ENCODE data around the gene ASIC4.

The ASIC4 gene

GRCh38 chr2:219498280-219499057, 15.8 kb upstream of the ASIC4 start, which contains the start of gene GMPPA:
GMPPA (plus strand) TSS chr2:219498891; CDS start chr2:219499976, 1,085 bp downstream.
- peak; percentile 97 to 99 (median 98) for DNase-seq

GRCh38 chr2:219499058-219499307, 15.3 kb upstream of the ASIC4 start:
- DNase-seq = no peak

GRCh38 chr2:219499555-219499954, 14.7 kb upstream of the ASIC4 start:
- no peak for DNase-seq

DNA sequence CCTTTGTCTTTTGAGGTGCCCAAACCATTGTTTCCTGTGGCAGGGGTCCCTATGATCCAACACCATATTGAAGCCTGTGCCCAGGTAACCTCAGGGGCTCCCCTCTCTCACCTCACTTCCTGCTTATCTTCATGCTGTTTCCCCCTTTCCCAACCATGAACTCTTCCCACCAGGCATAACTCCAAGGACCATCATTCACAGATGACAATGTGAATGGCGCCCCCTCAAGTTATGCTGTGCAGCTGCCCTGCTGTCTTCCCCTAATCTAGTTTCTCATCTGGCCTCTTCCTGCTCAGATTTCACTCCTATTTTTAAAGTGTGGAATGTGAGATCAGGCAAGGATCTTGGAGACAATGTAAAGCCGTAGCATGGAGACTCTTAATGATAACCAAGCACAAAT, 14.1 kb upstream of the ASIC4 start:
- DNase-seq = no peak

DNA sequence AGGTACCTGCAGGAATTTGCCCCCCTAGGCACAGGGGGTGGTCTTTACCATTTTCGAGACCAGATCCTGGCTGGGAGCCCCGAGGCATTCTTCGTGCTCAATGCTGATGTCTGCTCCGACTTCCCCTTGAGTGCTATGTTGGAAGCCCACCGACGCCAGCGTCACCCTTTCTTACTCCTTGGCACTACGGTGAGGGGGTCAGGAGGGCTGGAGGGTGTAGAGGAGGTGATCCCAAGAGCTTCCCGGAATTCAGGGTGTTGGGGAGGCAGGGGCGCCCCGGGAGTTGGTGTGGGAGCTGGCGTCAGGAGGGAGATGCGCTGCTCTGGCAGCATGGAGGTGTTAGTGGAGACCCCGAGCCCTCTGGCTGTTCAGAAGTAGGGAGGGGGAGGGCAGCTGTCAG, 12.4 kb upstream of the ASIC4 start:
- no peak for DNase-seq

DNA sequence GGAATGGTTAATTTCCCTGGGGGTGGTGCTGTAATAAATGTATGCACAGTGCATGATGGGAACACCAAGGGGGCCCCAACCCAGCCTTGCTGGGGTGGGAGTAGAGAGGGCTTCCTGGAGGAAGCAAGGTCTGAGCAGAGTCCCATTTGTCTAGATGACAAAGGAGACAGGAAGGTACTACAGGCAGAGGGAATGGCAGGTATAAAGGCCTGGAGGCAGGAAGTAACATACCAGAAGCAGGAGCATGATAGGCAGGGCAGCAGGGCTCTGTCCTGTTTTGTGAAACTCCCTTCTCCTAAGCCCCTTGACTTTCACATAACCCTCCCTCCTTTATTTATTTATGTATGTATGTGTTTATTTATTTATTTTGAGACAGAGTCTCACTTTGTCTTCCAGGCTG, 11.7 kb upstream of the ASIC4 start:
- no peak for DNase-seq

DNA sequence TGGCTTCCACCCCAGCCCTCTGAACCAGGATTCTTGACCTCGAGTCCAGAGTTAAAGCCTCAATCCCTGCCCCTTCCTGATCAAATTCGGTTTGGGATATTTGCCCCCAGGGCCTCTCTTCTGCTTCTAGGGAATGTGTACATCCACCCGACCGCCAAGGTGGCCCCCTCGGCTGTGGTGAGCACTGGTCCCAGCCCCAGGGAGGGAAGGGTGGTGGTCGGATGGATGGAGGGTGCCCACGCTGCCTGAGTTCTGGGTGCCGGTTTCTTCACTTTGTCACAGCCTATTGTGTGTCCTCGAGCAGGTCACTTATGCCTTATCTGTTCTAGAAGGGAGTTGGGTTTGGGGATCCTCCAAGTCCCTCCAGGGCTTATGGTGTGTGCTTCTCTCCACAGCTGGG, 8.7 kb upstream of the ASIC4 start:
- no peak for DNase-seq

GRCh38 chr2:219506153-219506801, 8.0 kb upstream of the ASIC4 start:
- no peak for DNase-seq

GRCh38 chr2:219506802-219507526, 7.3 kb upstream of the ASIC4 start:
- no peak for DNase-seq

- no peak for DNase-seq
These were observed 6.5 kb upstream of the ASIC4 start for GRCh38 chr2:219507581-219508443.

GRCh38 chr2:219508444-219508734, 5.9 kb upstream of the ASIC4 start:
- no peak for DNase-seq

DNA sequence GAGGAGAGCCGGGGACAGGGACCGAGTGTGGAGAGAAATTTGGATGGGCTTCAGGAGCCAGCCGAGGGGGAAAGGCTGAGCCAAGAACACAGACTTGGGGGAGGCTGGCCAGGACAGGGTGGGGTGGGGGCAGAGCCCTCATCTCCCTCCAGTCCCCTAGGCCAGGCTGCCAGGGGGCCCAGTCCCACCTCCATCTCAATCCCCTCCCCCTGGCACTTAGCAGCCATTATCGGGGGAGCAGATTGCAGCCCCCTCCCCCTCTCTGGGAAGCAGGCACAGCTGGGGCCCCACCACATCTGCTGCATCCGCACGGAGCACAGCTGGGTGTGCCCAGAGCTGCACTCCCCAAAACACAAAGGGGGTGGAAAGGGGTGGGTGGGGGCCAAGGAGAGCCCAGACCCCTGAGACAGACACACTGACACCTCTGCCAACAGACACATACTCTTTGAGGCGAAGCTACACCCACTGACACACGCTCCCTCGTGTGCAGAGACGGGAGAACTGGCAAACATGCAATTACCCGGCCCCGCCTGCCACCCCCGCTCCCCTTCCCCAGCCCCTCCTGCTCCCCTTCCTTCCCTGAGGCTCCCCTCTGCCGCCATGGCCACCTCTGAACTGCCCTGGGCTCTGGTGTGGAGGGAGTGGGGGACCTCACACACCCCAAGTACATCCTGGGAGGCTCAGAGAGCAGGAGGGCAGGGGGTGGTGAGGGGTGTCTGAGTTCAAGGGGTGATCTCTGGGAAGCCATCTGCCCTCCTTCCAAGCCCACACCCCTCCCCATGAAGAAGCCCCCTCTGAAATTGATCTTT, 5.1 kb upstream of the ASIC4 start:
- DNase-seq = no peak

DNA sequence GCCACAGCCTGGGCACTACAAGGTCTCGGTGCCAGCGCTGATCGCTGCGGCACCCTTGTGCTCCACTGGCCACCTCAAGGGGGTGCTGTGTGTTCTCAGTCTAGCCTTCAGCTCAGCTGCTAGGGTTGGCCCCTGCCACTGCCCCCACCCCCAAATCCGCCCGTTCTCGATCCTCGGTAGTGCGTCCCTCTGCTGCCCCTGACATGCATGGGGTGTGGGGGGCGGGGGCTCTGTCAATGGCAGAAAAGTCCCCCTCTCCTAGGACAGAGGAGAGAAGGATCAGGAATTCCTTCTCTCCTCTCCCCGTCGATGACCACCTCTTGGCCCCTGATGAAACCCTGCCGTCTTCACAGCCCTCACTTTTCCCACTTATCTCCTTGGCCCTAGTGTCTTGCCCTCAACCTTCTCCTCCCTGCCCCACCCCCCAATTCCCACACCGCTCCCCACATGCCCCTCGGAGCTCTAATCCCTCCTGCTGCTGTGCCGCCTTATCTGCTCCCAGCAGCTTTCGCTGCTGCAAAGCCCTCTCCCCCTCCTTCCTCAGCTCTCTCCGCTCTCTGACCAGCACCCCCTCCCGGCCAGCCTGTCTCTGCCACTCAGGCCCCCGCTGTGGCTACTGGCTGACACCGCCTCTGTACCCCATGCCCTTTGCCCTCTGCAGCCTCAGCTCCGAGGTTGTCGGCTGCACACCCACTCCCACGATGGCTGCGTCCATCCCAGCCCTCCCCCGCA, 4.3 kb upstream of the ASIC4 start:
- DNase-seq = peak; percentile 51 to 76 (median 57)

DNA sequence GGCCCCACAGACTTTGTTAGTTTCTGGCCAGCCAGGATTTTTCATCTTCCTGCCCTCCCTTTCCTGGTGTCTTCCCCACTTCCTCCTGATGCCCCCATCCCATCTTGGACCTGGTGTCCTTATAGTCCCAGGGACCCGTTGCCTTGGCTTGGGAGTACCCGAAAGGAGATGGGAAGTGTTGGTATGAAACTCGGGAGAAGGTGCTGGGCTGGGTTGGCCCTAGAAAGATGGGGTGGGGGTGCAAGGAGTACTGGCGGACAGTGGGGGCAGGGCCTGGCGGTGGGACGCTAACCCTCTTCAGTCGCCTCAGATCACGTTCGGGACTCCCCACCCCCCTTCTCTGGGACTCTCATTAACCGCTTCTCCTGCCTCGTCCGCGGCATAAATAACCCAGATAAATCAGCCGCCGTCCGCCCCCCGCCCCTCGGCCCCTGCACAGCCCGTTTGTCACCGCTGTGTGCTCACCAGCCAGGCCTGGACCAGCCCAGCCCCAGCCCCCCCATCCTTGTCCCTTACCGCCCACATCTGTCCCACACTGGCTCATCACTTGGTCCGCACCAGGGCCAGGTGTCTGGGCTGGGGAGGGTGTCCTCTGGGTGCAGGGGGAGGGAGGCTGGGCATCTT, 3.7 kb upstream of the ASIC4 start:
- no peak for DNase-seq

- no peak for DNase-seq
These were observed 2.5 kb upstream of the ASIC4 start for GRCh38 chr2:219511547-219512325.

- no peak for DNase-seq
These were observed 1.6 kb upstream of the ASIC4 start for GRCh38 chr2:219512524-219513216.

DNA sequence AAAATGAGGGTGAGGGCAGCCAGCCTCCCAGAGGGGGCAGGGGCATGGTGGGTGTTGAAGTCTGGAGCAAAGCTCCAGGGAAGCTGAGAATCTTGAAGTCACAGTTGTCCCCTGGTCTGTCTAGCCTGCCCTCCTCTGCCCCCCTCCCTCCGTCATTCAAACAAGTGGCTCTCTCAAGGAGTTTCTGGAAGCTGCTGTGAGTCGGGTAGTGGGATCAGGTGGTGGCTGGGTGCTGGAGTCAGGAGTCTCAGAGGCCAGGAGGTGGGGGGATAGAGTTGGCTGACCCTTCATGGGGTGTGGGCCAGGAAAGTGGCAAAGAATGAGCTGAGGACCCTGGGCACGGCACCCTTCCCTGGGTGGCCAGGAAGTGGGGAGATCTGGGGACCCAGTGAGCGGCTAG, 495 bp upstream of the ASIC4 start:
- no peak for DNase-seq

GRCh38 chr2:219514836-219515235, 554 bp downstream of the ASIC4 start:
- no peak for DNase-seq

DNA sequence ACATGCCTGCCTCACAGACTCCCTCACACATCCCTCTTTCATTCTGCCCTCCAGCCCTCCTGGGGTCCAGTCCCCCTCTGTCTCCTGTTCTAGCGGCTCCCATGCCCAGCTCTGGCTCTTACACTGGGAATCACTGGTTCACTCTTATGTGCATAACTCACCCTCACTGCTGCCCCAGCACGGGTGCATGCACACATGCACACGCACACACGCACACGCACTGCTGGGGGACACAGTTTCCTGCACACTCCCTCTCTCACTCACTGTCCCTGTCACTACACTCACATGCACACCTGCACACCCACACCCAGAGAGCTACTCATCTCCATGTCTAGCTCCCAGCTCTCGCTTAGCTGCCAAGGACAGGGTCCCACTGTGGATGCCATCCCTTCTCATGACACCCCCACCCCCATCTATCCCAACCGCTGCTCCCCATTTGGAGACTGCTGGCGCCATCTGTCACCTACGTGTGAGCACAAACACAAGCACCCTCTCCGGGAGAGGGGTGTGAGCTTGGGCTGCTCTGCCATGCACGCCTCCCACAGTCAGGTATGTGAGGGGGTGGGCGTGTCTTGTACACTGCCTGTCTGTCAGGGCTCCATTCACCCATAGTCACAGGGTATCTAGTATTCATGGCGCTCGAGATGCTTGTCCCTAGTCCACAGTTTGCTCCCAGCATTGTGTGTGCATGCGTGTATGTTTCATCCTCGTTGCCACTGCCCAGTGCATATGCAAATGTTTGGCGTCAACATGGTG, 1.8 kb downstream of the ASIC4 start:
- DNase-seq = no peak
